AML-193 (cell line): ENCODE results near the gene APBA2.

ENCODE experiments used
- DNase-seq, 2 experiments: peaks; one replicate each; lab custom pipeline; 2025; lab: John Stamatoyannopoulos, UW

APBA2 gene

DNA sequence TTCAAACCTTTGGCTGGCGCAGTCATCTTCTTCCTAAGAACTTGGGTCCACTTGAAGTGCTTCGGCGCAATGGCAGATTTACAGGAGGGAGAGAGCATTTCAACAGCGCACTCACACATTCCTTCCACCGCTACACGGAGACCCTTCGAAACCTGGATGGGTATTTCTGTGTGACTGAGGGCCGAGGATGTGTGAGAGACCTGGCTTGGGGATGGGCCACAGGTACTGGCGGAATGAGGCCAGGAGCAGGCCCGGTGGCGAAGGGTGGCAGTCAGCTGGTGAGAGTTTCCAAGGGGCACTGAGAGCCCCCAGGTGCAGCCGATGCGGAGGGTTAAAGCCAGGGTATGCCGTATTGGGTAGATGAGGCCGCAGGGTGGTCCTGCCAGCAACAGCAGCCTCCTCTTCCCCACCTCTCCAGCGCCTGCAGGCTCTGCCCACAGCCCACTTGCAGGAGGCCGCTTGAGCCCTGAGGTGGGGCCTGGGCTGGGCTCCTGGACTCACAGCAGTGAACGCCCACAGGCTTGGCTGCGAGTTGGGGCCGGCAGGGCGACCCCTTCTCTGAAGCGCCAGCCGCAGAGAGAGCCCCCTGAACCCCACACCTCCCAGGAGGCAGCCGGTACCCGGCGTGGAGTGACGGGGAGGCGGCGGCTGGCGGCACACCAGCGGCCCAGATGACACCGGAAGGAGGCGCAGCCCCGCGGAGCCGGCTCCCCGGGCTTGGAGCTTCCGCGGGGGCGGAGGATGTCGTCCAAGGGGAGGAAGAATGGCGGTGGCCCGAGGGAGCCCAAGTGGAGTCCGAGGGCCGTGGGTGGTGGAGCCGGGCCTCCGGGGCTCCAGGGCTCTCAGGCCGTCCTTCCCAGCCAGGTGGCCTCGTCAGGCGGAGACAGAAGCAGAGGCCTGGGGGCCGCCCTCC is 217.4 kb downstream of the APBA2 start:
- DNase-seq: no peak

DNA sequence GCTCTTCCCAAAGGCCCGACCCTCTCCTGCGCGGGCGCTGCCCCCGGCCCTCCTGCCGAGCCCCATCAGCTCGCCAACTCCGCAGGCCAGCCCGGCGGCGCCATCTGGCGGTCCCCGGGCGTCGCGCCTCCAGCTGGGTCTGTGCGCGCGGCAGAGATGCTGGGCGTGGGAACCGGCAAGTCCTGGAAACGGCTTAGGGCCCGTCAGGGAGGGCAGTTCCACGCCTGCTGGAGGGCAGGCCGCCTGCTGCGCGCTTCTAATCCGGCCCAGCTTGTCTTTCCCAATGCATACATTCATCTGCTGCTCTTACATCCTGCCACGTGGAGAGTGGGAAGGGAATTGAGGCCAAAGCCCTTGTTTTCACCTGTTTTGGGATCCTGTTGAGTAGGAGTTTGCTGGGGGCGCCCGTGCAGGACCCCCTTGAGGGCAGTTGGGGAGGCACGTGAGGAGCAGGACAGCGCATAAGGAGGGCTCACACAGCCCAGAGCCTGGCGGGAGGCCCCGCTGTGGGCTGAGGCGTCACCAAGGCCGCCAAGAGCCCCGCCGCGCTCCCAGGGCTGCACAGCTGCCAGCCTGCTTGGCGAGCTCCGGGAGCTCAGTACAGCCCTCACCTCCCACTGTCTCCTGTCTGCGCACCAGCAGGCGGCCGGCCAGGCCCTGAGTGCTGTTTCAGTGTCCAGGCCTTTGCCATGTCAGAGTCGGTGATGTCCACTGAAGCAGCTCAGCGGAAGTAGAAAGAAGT is 218.2 kb downstream of the APBA2 start:
- DNase-seq: no peak

DNA sequence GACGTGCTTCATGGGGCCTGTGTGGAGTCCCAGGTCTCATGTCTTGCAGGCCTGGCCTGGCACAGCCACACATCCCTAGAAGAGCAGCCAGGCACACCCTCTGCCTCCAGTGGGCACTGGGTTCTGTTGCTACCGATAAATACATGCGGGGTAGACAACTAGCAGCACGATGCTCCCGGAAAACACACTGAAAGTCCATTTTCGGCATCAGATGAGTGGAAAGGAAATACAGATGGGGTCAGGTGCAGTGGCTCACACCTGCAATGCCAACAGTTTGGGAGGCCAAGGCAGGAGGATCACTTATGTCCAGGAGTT is 218.7 kb downstream of the APBA2 start:
- DNase-seq: no peak

DNA sequence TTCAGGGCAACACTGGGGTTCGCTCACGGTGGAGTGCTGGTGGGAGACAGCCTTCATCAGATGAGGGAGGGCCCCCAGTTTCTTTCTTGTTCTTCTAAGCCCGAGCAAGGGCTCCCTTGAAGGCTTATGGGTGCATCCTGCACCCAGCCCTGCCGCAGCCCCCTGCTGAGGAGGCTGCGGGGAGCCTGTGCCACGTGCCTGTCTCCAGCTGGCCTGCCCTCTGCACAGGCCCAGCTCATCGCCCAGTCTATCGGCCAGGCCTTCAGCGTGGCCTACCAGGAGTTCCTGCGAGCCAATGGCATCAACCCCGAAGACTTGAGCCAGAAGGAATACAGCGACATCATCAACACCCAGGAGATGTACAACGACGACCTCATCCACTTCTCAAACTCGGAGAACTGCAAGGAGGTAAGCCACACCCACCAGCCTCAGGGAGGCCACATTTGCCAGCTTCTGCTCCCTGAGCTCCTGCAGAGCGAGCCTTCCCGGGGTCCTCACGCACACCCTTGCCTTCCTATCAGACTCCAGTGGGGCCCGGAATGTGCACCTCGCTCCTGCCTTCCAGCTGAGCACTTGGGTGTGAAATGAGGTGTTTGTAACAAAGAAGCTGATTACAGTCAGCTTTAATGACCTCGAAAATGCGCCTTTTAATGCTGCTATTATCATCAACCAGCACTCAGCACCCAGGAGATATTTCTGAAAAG is 219.5 kb downstream of the APBA2 start:
- no peak for DNase-seq

DNA sequence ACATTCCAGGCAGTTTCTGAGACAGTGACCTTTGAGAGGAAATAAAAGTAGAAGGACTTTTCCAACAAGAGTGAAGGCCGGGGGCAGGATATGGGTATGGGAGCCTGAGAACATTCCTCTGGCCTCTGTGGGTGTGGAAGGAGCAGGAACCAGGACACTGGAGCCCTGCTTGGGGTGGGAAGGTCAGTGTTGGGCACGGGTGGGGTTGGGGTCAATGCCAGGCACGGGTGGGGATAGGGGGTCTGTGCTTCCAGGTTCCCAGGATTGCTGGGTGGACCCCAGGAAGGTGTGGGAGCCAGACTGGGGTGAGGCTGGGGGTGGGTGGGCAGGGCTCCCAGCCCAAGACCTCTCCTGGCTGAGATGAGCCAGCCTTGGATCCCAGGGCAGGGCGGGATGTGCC is 220.3 kb downstream of the APBA2 start:
- no peak for DNase-seq

DNA sequence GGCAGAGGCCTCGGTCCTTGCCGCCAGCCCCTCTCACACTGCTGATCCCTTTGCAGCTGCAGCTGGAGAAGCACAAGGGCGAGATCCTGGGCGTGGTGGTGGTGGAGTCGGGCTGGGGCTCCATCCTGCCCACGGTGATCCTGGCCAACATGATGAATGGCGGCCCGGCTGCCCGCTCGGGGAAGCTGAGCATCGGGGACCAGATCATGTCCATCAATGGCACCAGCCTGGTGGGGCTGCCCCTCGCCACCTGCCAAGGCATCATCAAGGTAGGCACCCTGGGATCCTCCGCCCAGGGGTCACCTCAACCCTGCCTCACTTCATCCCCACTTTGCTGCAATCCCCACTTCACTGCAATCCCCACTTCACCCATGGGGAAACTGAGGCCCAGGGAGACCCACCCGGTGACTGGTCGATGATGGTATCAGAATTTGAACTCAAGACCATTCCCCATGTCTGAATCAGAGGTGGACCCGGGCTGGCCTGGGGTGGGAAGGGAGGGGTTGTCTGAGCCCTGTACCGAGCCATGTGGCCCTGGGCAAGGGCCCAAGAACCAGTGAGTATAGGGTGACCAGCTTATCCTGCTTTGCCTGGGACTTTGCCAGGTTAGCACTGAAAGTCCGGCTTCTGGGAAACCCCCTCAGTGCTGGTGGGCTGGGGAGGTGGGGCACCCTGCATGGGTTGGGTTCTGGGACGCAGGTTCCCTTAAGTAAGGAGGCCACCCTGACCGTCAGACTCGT is 220.9 kb downstream of the APBA2 start:
- no peak for DNase-seq

DNA sequence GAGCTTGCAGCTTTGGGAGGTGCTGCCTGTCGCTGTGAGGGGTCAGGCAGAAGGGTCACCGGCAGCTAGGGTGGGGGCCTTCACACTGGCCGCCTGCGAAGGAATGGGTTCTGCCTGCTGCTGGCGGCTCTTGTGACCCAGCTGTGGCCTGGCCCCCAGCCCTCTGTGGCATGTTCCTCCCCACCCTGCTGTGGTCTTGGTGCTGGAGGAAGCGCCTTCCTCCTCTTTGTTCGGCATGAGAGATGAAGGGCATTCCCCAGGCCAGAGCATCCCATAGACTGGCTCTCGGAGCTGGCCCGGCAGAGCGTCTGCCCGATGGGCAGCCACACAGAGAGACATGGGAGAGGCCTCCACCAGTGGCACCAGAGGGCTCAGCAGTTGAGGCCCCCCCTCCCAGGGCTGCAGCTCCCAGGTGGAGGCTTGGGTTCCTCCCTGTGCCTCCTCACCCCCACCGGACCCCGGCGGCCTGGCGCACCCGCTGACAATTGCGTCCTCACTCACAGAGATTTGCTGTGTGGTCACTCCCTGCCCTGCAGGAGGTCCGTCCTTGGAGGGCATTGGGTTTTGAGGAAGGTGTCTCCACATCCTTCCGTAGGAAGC is 221.6 kb downstream of the APBA2 start:
- no peak for DNase-seq

DNA sequence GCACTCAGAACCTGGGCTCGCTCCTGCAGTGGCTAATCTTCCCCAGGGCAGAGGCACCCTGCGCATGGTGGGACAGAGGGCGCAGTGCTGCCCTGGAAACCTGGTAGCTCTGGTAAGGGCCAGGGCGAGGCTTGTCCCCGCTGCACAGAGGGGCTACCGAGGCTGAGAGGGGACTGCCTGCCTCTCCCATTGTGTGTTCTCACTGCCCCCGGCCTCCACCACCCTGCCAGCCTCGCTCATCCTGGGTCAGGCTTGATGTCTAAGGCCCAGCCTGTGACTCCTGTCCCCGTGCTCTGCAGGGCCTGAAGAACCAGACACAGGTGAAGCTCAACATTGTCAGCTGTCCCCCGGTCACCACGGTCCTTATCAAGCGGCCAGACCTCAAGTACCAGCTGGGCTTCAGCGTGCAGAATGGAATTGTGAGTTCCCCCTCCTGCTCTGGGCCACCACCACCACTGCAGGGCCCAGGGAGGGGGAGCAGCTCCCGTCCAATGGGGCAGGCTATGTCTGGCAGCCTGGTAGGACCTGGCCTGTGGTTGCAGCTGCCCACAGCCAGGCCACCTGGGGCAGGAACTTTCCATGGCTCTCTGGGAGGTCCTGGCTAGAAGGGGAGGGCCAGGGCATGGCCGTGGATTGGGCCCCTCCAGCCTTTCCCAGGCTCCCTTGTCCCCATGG is 222.3 kb downstream of the APBA2 start:
- no peak for DNase-seq

DNA sequence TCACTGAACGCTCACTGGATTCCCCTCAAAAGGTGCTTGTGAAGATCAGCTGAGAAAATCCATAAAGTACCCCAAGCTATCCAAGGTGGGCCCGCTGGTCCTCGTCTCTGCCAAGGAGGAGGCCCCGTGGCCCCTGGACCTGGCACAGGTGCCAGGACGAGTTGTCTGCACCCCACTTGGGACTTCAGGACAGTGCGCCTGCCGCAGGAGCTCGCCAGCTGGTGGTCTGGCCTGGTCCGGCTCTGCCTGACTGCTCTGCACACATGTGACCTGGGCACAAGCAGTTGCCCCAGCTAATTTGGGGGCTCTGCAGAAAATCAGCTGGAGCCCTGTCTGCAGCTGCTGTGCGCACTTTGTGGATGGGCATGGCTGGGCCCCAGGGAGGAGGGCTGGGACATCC is 224.0 kb downstream of the APBA2 start:
- DNase-seq: no peak

DNA sequence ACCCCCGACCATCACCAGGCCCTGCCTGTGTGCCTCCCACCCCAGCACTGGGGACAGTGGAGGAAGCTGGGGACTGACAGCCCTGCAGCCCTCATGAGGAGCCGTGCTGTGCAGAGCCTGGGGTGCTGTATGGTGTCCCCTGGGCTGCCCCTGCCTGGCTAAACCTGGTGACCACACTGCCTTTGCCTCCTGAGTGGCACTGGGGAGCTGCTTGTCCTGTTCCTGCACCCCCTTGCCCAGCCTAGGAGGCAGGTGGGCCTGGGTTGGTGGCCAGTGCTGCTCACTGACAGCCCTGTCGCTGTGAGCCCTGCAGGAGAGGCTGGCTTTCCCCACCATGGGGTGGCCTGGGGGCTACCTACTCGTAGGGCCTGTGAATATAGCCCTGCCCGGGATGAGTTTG is 224.4 kb downstream of the APBA2 start:
- DNase-seq: no peak

DNA sequence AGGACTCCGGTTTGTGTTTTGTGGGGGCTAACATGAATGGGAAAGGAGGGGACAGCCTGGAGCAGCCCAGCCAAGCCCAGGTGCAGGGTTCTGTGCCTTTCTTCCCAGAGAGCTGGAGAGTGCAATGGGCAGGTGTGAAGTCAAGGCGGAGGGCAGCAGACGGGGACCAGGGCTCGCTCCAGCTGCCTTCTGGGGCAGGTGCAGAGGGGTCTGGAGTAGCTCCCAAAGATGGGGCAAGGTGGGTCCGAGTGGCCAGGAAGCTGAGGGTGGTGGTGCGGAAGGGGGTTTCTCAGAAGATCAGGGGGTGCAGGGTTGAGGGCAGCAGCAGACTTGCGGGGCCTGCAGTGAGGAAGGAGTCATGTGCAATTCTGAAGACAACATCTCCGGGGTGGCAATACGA is 225.0 kb downstream of the APBA2 start:
- no peak for DNase-seq

DNA sequence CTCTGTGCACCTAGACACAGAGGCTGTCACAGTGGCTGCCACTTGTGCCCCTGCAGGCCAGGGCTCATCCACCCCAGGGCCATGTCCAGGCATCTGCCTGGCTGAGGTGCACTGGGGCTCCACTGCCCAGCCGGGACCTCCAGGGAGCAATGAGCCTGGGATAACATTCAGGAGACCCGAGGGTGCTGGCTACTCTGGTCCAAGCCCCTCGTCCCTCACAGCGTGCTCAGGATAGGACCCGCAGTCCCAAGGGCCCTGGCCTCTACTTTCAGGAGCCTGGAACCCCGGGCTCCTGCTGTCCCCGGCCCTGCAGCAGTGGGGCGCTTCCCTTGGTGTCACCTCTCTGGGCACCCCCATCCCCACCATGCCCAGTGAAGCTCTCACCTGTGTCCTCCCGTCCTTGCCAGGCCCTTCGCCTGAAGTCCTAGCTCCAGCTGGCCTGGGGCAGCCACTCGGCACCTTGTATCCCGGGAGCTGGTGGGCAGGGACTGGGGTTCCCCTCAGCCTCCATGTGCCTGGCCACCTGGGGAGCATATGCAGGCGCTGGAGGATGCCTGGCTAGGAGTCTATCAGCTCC is 226.0 kb downstream of the APBA2 start:
- no peak for DNase-seq

DNA sequence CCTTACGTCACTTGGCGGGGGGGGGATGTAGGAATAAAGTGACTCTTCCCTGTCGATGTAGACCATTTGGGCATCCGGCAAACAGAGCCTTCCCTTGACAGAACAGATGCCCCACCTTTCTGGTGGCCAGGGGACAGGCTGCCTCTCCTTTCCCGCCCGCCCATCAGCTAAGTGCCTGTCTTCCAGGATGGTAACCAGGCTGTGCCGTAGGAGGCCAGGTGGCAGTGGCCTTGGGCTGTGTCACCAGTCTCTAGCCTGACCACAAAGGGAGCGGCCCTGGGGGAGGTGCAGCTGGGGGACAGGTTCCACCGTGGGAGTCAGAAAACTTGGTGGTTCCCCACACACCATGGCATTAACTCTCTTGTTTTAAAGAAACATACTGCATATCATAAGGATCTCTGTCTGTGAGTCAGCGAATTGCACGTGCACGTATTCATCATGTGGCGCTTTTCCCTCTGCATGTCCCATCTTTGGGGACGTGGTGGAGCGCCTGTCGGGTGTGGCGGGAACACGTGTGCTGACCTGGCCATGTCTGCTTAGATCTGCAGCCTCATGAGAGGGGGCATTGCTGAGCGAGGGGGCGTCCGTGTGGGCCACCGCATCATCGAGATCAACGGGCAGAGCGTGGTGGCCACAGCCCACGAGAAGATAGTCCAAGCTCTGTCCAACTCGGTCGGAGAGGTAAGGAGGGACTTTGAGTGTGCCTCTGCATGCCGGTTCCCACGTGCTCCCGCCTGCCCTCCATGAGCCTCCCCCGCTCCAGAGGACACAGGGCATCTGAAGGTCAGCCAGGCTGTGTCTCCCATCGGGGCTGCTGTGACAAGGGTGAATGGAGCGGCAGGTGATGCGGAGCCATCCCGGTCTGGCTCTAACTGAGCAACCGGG is 227.8 kb downstream of the APBA2 start:
- DNase-seq: no peak

DNA sequence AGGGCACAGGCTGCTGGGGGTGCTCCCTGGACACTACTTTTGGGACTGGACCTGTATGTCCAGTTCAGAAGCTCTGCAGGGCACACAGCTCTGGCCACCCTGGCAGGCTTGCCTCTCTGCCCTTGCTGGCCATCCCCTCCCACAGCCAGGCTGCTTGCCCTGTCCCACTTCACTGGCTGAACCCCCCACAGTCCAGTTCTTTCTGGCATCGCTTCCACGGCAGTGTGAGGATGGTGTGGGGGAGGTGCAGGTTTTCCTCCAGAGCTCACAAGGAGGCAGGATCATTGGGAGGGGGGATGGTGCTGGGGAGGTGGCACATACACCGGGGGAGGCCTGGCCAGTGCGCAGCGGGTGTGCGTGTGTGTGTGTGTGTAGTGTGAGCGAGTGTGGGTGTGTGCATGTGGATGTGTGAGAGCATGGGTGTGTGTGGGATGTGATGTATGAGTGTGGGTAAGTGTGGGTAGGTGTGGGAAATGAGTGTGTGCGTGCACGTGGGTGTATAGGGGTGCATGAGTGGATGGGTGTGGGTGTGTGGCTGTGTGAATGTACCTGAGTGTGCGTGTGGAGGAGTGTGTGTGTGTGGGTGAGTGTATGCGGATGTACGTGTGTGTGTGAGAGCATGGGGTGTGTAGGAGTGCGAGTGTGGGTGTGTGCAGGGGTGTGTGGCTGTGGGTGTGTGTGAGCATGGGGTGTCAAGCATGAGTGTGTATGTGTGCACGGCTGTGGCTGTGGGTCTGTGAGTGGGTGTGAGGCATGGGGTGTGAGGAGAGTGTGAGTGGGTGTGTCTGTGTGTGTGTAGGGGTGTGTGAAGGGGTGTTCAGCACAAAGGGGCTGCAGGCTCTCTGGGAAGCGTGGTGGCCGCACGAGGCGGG is 228.7 kb downstream of the APBA2 start:
- no peak for DNase-seq

DNA sequence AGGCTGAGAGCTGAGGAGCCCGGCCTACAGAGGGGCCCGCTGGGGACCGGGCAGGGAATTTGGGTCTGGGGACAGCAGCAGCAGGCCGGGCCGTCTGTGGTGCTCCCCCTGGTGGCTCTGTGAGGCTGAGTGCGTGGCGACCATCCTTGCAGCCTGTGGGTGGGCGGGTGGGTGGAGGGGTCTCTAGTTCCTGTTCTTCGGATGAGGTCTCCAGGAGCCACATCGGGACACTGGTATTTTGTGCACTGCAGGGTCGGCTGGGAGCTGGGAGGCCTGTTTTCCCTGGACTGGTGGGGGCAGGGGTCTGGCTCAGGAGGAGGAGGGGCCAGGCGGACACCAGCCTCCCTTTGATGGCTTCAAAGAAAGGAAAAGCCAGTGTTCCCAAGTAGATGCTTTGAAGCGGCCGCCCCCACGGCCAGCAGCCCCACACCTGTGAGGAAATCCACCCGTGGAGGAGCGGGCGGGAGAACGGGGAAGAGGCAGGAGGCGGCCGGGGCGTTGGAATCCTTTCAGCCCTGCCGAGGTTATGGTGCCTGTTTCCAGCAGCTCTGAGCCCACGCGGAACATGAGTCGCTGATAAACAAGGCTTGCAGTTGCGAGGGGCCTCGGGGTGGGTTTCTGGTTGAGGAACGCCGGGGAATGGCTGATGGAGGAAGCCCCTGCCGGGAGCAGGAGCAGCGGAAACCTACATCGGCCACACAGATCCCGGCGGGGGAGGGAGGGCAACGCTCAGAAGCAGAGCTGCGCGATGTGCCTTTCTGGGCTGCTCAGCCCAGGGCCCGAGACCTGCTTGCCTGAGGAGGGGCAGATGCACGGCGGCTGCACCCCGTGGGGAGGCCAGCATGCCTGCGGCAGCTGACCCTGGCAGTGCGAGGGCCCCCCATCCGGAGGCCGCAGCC is 229.6 kb downstream of the APBA2 start:
- DNase-seq: no peak

DNA sequence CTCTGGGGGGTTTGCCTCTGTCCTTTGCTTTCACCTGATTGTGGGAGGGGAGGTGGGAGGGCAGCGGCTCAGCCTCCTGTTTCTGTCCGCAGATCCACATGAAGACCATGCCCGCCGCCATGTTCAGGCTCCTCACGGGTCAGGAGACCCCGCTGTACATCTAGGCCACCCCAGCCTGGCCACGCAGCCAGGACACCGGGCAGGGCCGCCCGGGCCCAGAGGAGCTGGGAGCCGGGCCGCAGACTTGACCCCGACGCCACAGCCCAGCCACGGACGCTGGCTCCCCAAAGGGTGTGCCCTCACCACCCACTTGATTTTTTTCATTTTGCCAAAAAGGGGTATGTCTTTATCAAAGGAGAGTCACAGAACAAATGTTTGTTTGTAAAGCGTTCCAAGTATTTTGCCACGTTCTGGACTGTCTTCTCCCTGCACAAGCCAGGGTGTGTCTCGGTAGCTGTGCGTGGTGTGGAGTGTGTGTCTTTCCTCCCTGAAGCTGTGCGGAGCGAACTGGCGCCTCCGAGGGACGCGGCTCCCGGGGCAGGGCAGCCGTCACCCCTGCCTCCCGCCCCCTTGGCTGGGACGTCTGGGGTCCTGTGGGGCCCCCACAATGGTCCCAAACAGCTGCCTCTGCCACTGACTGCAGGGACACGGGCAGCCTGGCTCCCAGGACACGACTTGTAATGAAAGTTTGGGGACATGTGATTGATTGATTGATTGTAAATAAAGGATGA is 231.4 kb downstream of the APBA2 start:
- DNase-seq: no peak

DNA sequence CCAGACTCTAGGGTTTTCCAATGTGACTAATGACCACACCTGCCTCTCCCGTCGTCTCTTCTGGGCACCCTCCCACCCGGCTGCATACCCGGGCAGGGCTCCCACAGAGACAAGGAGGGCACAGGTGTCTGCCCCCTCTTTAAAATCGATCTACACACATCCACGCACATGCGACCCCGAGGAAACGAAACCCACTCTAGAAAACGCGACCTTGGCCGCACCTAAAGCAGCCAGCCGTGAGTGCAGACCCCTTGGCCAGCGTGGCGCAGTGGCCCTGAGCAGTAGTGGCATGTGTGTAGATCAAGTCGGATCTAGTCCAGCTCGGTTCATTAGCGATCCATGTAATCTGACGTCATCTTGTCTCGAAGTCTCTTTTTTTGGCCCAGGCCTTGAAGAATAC is 232.0 kb downstream of the APBA2 start:
- DNase-seq: no peak
